Activated CD4-positive, alpha-beta memory T cell treated with anti-CD3 and anti-CD28 coated beads for 36 hours (primary cell): ENCODE results near the gene MX2. TPM values are rescaled to one million over a fixed set of nuclear protein-coding genes. Genes with fewer than 3 reads are reported as not detected.
"Not testable (repeated sequence)": the region's sequence is repeated elsewhere in the genome, so short reads cannot be mapped to it uniquely, and the experiment has no call there.

ENCODE experiments used
- CTCF ChIA-PET: fragments of 350-600 bp; sonication (Branson Sonifier 250); formaldehyde crosslinking; loops from one replicate; lab custom pipeline; 2021; ENCODE audit warnings: antibody characterized with exemption, inconsistent platforms; lab: Charles Lee
- POLR2A ChIA-PET: fragments of 350-600 bp; sonication (Branson Sonifier 250); formaldehyde crosslinking; loops from one replicate; lab custom pipeline; 2021; ENCODE audit warnings: antibody characterized with exemption; lab: Charles Lee
- DNase-seq: peaks from one replicate; pipeline ENCODE4 v3.0.0-alpha.2; 2020
- H3K27ac Mint-ChIP-seq: one replicate; pipeline ENCODE4 v1.8.0; 2021; ENCODE audit warnings: mixed read lengths
- H3K27me3 Mint-ChIP-seq: one replicate; pipeline ENCODE4 v1.8.0; 2021; ENCODE audit warnings: mixed read lengths
- H3K36me3 Mint-ChIP-seq: one replicate; pipeline ENCODE4 v1.8.0; 2021; ENCODE audit warnings: mixed read lengths
- H3K4me1 Mint-ChIP-seq: one replicate; pipeline ENCODE4 v1.8.0; 2021; ENCODE audit warnings: low read depth, mixed read lengths
- H3K4me3 Mint-ChIP-seq: one replicate; pipeline ENCODE4 v1.8.0; 2021; ENCODE audit warnings: mild to moderate bottlenecking, mixed read lengths
- H3K9me3 Mint-ChIP-seq: one replicate; pipeline ENCODE4 v1.8.0; 2021; ENCODE audit warnings: mixed read lengths
- intact Hi-C: fragments of 100-400 bp; cut with micrococcal nuclease; formaldehyde crosslinking; loops from one replicate; pipeline ENCODE4 v1.15.1; 2023
- total RNA-seq, 2 experiments: library from RNA; stranded (reverse); gene quantifications; one replicate each; pipeline ENCODE4 v1.2.3, GENCODE V29; 2021

The MX2 gene
- total RNA-seq, 2 experiments from 2014 or later = 25.3 to 26.9 TPM

GRCh38 chr21:41345934-41346685 lies 15.7 kb upstream of the MX2 start:
- Mint-ChIP-seq H3K4me3 (no peak overlapping the region), H3K9me3 (peaks cover 5% of the 10 kb centered on the region), H3K27me3 (peaks cover 13% of the 10 kb centered on the region), H3K27ac (no peak overlapping the region), H3K4me1 (no peaks in the 10 kb centered on the region), H3K36me3 (no peaks in the 10 kb centered on the region)
- ChIA-PET POLR2A (no interaction called here), CTCF (interaction anchor here (0.6 to 0.7 kb wide), 2 partner anchors 65 to 469 kb away, joined by 3 read pairs; no protein-coding TSS in a partner anchor)
- intact Hi-C loops = no loop called here
- DNase-seq = no peak

- no peak overlapping the region for H3K27ac Mint-ChIP-seq
- H3K4me1 Mint-ChIP-seq = no peaks in the 10 kb centered on the region
- peaks cover 11% of the 10 kb centered on the region for H3K27me3 Mint-ChIP-seq
- ChIA-PET CTCF (no interaction called here), POLR2A (no interaction called here)
- no peak overlapping the region for H3K4me3 Mint-ChIP-seq
- no peaks in the 10 kb centered on the region for H3K36me3 Mint-ChIP-seq
- DNase-seq = no peak
- H3K9me3 Mint-ChIP-seq = peaks cover 5% of the 10 kb centered on the region
- intact Hi-C loops = no loop called here
These were observed 15.1 kb upstream of the MX2 start for GRCh38 chr21:41346758-41347157.

GRCh38 chr21:41348434-41348833 lies 13.4 kb upstream of the MX2 start:
- Mint-ChIP-seq H3K4me3 (no peak overlapping the region), H3K9me3 (no peaks in the 10 kb centered on the region), H3K27ac (no peak overlapping the region), H3K27me3 (peaks cover 8% of the 10 kb centered on the region), H3K36me3 (no peaks in the 10 kb centered on the region), H3K4me1 (no peaks in the 10 kb centered on the region)
- DNase-seq = no peak
- ChIA-PET POLR2A (no interaction called here), CTCF (no interaction called here)
- intact Hi-C loops = no loop called here

- intact Hi-C loops = no loop called here
- H3K27me3 Mint-ChIP-seq = peaks cover 7% of the 10 kb centered on the region
- H3K4me1 Mint-ChIP-seq = no peaks in the 10 kb centered on the region
- no peak overlapping the region for H3K27ac Mint-ChIP-seq
- CTCF ChIA-PET = no interaction called here
- no peaks in the 10 kb centered on the region for H3K36me3 Mint-ChIP-seq
- POLR2A ChIA-PET = no interaction called here
- no peaks in the 10 kb centered on the region for H3K9me3 Mint-ChIP-seq
- H3K4me3 Mint-ChIP-seq = no peak overlapping the region
- DNase-seq = no peak
These were observed 12.7 kb upstream of the MX2 start for GRCh38 chr21:41349126-41349525.

- Mint-ChIP-seq H3K36me3 (no peaks in the 10 kb centered on the region), H3K27me3 (peaks cover 5% of the 10 kb centered on the region), H3K9me3 (no peaks in the 10 kb centered on the region), H3K4me3 (no peak overlapping the region), H3K27ac (no peak overlapping the region), H3K4me1 (no peaks in the 10 kb centered on the region)
- CTCF ChIA-PET = interaction anchor here (0.9 kb wide), 1 partner anchor 67 kb away, joined by 3 read pairs; no protein-coding TSS in a partner anchor
- POLR2A ChIA-PET = no interaction called here
- DNase-seq = no peak
- intact Hi-C loops = no loop called here
These were observed 12.0 kb upstream of the MX2 start for GRCh38 chr21:41349619-41350390.

GRCh38 chr21:41350436-41351155 lies 11.2 kb upstream of the MX2 start:
- Mint-ChIP-seq H3K36me3 (no peaks in the 10 kb centered on the region), H3K4me1 (no peaks in the 10 kb centered on the region), H3K9me3 (no peaks in the 10 kb centered on the region), H3K27ac (no peak overlapping the region), H3K4me3 (no peak overlapping the region), H3K27me3 (peaks cover 3% of the 10 kb centered on the region)
- CTCF ChIA-PET = interaction anchor here (0.9 kb wide), 1 partner anchor 68 kb away, joined by 3 read pairs; no protein-coding TSS in a partner anchor
- DNase-seq = no peak
- POLR2A ChIA-PET = no interaction called here
- intact Hi-C loops = no loop called here

- H3K9me3 Mint-ChIP-seq = no peaks in the 10 kb centered on the region
- no peak overlapping the region for H3K27ac Mint-ChIP-seq
- no peak overlapping the region for H3K4me3 Mint-ChIP-seq
- no peaks in the 10 kb centered on the region for H3K27me3 Mint-ChIP-seq
- CTCF ChIA-PET = interaction anchor here (1.2 to 2.8 kb wide), 2 partner anchors 12 to 75 kb away, joined by 3 to 17 read pairs; no protein-coding TSS in a partner anchor
- H3K4me1 Mint-ChIP-seq = peaks cover 13% of the 10 kb centered on the region
- POLR2A ChIA-PET = no interaction called here
- intact Hi-C loops = no loop called here
- DNase-seq = no peak
- no peaks in the 10 kb centered on the region for H3K36me3 Mint-ChIP-seq
These were observed 4.3 kb upstream of the MX2 start for GRCh38 chr21:41357546-41357945.

- Mint-ChIP-seq H3K27me3 (no peaks in the 10 kb centered on the region), H3K9me3 (peaks cover 2% of the 10 kb centered on the region), H3K4me3 (no peak overlapping the region), H3K4me1 (peaks cover 21% of the 10 kb centered on the region), H3K27ac (no peak overlapping the region), H3K36me3 (peaks cover 3% of the 10 kb centered on the region)
- CTCF ChIA-PET = interaction anchor here (1.0 to 2.8 kb wide), 2 partner anchors 75 to 76 kb away, joined by 3 to 17 read pairs; no protein-coding TSS in a partner anchor
- no peak for DNase-seq
- intact Hi-C loops = no loop called here
- POLR2A ChIA-PET = no interaction called here
These were observed 3.3 kb upstream of the MX2 start for GRCh38 chr21:41358193-41359166.

GRCh38 chr21:41359286-41359685 lies 2.5 kb upstream of the MX2 start:
- POLR2A ChIA-PET = no interaction called here
- no peak for DNase-seq
- H3K4me3 Mint-ChIP-seq = no peak overlapping the region

GRCh38 chr21:41359754-41360071 lies 2.1 kb upstream of the MX2 start:
- H3K27ac Mint-ChIP-seq, H3K36me3 Mint-ChIP-seq, H3K4me3 Mint-ChIP-seq, CTCF ChIA-PET, H3K9me3 Mint-ChIP-seq, H3K27me3 Mint-ChIP-seq, POLR2A ChIA-PET, DNase-seq: not testable (repeated sequence)
- intact Hi-C loops = loop anchor here (10.0 kb wide), 2 partner anchors 75 to 205 kb away; no protein-coding TSS in a partner anchor
- H3K4me1 Mint-ChIP-seq = peaks cover 33% of the 10 kb centered on the region

More at GRCh38 chr21:41359286-41359685, 2.5 kb upstream of the MX2 start:
- intact Hi-C loops = no loop called here
- peaks cover 2% of the 10 kb centered on the region for H3K9me3 Mint-ChIP-seq
- H3K27me3 Mint-ChIP-seq = no peaks in the 10 kb centered on the region
- H3K4me1 Mint-ChIP-seq = peaks cover 29% of the 10 kb centered on the region
- H3K36me3 Mint-ChIP-seq = peaks cover 3% of the 10 kb centered on the region
- no peak overlapping the region for H3K27ac Mint-ChIP-seq
- CTCF ChIA-PET = interaction anchor here (1.0 kb wide), 1 partner anchor 77 kb away, joined by 3 read pairs; no protein-coding TSS in a partner anchor
